Measurements from ENCODE around the gene TAF9.

TAF9 gene

GRCh38 chr5:69369340-69370121, at the start of gene TAF9, which contains the start of the genes AK6 and RAD17:
TSS of gene TAF9 (minus strand) at chr5:69369520. CDS start at chr5:69365737, 3,783 bp downstream.
TSS of gene AK6 (minus strand) at chr5:69369520. CDS start at chr5:69369490, 30 bp downstream.
TSS of gene RAD17 (plus strand) at chr5:69369818. CDS start at chr5:69372209, 2,391 bp downstream.
- TF ChIP-seq, protein P1, sequence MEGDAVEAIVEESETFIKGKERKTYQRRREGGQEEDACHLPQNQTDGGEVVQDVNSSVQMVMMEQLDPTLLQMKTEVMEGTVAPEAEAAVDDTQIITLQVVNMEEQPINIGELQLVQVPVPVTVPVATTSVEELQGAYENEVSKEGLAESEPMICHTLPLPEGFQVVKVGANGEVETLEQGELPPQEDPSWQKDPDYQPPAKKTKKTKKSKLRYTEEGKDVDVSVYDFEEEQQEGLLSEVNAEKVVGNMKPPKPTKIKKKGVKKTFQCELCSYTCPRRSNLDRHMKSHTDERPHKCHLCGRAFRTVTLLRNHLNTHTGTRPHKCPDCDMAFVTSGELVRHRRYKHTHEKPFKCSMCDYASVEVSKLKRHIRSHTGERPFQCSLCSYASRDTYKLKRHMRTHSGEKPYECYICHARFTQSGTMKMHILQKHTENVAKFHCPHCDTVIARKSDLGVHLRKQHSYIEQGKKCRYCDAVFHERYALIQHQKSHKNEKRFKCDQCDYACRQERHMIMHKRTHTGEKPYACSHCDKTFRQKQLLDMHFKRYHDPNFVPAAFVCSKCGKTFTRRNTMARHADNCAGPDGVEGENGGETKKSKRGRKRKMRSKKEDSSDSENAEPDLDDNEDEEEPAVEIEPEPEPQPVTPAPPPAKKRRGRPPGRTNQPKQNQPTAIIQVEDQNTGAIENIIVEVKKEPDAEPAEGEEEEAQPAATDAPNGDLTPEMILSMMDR (IDR thresholded peaks at IDR 0.05; ENCODE audit: low read depth, low read length, missing control alignments): no peak
- peak; percentile 70 for DNase-seq (ENCODE audit: low read depth)
- in situ Hi-C loops (cut with HindIII; ENCODE audit: low sequenced_read_pairs): no loop called here
- peak within 1 kb of the TSS; percentile 66 for H3K4me3 ChIP-seq (ENCODE audit: low read depth, low read length)

DNA sequence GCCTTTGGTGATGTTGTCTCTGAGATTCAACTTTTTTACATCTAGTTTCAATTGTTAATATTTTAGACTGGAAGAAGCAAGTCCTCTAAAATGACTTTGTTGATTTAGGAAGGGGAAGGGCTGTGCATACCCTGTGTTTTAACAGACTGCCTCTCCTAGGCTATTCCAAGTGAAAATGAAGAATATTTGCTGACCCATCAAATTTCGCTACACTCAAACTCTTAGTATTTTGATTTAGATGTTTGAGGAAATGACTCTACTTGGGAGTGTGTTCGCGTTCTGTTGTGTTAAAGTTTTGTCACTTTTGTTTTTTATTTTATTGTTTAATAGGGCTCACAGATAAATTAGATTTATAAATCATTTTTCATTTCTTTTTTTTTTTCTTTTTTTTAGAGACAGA, 49.2 kb upstream of the TAF9 start:
- H3K4me3 ChIP-seq (ENCODE audit: low read depth, low read length): no peak overlapping the region
- no peak for DNase-seq (ENCODE audit: low read depth)
- TF ChIP-seq, protein P1 (IDR thresholded peaks at IDR 0.05; ENCODE audit: low read depth, low read length, missing control alignments): no peak
- in situ Hi-C loops (cut with HindIII; ENCODE audit: low sequenced_read_pairs): no loop called here

DNA sequence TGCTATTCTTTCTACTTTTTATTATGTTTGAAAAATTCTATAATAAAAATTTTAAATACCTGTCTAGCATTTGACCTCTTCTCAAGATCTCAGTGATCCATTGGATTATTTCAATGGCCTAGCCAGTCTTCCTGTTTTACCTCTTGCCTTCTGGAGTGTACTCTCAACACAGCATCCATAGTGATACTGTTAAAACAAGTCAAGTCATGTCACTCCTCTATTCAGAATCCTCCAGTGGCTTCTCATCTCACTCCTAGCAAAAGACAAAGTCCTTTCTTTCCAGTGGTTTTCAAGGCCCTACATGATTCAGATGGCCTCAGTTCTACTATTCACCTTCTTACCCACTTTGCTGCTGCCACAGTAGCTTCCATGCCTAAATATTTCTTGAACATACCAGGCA, 47.4 kb upstream of the TAF9 start:
- no peak overlapping the region for H3K4me3 ChIP-seq (ENCODE audit: low read depth, low read length)
- in situ Hi-C loops (cut with HindIII; ENCODE audit: low sequenced_read_pairs): no loop called here
- DNase-seq (ENCODE audit: low read depth): no peak
- TF ChIP-seq, protein P1 (IDR thresholded peaks at IDR 0.05; ENCODE audit: low read depth, low read length, missing control alignments): no peak

- TF ChIP-seq, protein P1 (IDR thresholded peaks at IDR 0.05; ENCODE audit: low read depth, low read length, missing control alignments): no peak
- no peak for DNase-seq (ENCODE audit: low read depth)
- no peak overlapping the region for H3K4me3 ChIP-seq (ENCODE audit: low read depth, low read length)
- in situ Hi-C loops (cut with HindIII; ENCODE audit: low sequenced_read_pairs): no loop called here
Observed at GRCh38 chr5:69416180-69416579, 46.9 kb upstream of the TAF9 start.

DNA sequence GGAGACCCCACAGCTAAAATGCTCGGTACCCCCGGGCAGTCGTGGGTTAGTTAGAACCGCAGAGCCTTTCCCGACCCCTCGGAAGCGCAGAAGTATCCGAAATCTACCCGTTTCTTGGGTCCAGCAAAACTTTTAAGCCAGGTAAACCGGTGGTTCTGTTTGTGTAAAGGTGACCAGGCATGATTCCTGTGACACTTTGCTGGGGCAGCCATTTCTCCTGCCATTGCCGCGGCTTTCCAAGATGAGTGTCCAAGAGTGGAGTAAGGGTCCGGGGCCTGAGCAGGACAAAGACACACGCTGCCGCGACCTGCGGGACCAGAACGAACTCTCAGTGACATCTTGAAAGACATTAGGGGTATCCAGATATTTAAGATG, 46.3 kb upstream of the TAF9 start:
- in situ Hi-C loops (cut with HindIII; ENCODE audit: low sequenced_read_pairs): no loop called here
- TF ChIP-seq, protein P1 (IDR thresholded peaks at IDR 0.05; ENCODE audit: low read depth, low read length, missing control alignments): no peak
- peak overlapping the region; percentile 57 for H3K4me3 ChIP-seq (ENCODE audit: low read depth, low read length)
- no peak for DNase-seq (ENCODE audit: low read depth)

GRCh38 chr5:69414885-69415583, 45.7 kb upstream of the TAF9 start, which contains the start of gene MARVELD2:
TSS of gene MARVELD2 (plus strand) at chr5:69415116. CDS start at chr5:69419386, 4,270 bp downstream.
- DNase-seq (ENCODE audit: low read depth): peak; percentile 3
- in situ Hi-C loops (cut with HindIII; ENCODE audit: low sequenced_read_pairs): no loop called here

More at GRCh38 chr5:69414885-69415583, 45.7 kb upstream of the TAF9 start, which contains the start of gene MARVELD2:
- TF ChIP-seq, protein P1 (IDR thresholded peaks at IDR 0.05; ENCODE audit: low read depth, low read length, missing control alignments): peak; percentile 42
- H3K4me3 ChIP-seq (ENCODE audit: low read depth, low read length): peak within 1 kb of the TSS; percentile 57
